Measurements from ENCODE around the gene SCN4B.

The SCN4B gene

GRCh38 chr11:118117790-118118601, 34.6 kb downstream of the SCN4B start:
- H3K27ac Mint-ChIP-seq, result no peak overlapping the region

GRCh38 chr11:118115048-118115447, 37.6 kb downstream of the SCN4B start:
- no peak overlapping the region for H3K27ac Mint-ChIP-seq
- H3K9me3 Mint-ChIP-seq, result no peaks in the 10 kb centered on the region
- no peak for DNase-seq (ENCODE audit: low spot score)
- peaks cover 7% of the 10 kb centered on the region for H3K27me3 Mint-ChIP-seq (ENCODE audit: low read depth)
- peaks cover 10% of the 10 kb centered on the region for H3K4me1 Mint-ChIP-seq (ENCODE audit: low read depth)
- no peak overlapping the region for H3K4me3 Mint-ChIP-seq
- H3K36me3 Mint-ChIP-seq (ENCODE audit: low read depth), result no peaks in the 10 kb centered on the region

More at GRCh38 chr11:118117790-118118601, 34.6 kb downstream of the SCN4B start:
- no peak for DNase-seq (ENCODE audit: low spot score)
- Mint-ChIP-seq H3K9me3 (no peaks in the 10 kb centered on the region), H3K4me1 (ENCODE audit: low read depth) (peaks cover 10% of the 10 kb centered on the region), H3K36me3 (ENCODE audit: low read depth) (no peaks in the 10 kb centered on the region), H3K4me3 (no peak overlapping the region), H3K27me3 (ENCODE audit: low read depth) (peaks cover 11% of the 10 kb centered on the region)

GRCh38 chr11:118114266-118114665, 38.4 kb downstream of the SCN4B start:
- H3K4me3 Mint-ChIP-seq, result no peak overlapping the region
- peaks cover 9% of the 10 kb centered on the region for H3K27me3 Mint-ChIP-seq (ENCODE audit: low read depth)
- DNase-seq (ENCODE audit: low spot score), result no peak
- H3K36me3 Mint-ChIP-seq (ENCODE audit: low read depth), result no peaks in the 10 kb centered on the region
- H3K9me3 Mint-ChIP-seq, result no peaks in the 10 kb centered on the region
- peaks cover 10% of the 10 kb centered on the region for H3K4me1 Mint-ChIP-seq (ENCODE audit: low read depth)
- H3K27ac Mint-ChIP-seq, result no peak overlapping the region

GRCh38 chr11:118112711-118113430, 39.8 kb downstream of the SCN4B start:
- H3K36me3 Mint-ChIP-seq (ENCODE audit: low read depth), result no peaks in the 10 kb centered on the region
- H3K4me3 Mint-ChIP-seq, result no peak overlapping the region
- H3K27ac Mint-ChIP-seq, result no peak overlapping the region
- H3K4me1 Mint-ChIP-seq (ENCODE audit: low read depth), result peaks cover 10% of the 10 kb centered on the region
- peaks cover 5% of the 10 kb centered on the region for H3K27me3 Mint-ChIP-seq (ENCODE audit: low read depth)
- H3K9me3 Mint-ChIP-seq, result no peaks in the 10 kb centered on the region
- DNase-seq (ENCODE audit: low spot score), result no peak

- DNase-seq (ENCODE audit: low spot score), result no peak
- Mint-ChIP-seq H3K27me3 (ENCODE audit: low read depth) (peaks cover 7% of the 10 kb centered on the region), H3K9me3 (no peaks in the 10 kb centered on the region), H3K36me3 (ENCODE audit: low read depth) (no peaks in the 10 kb centered on the region), H3K4me3 (no peak overlapping the region), H3K4me1 (ENCODE audit: low read depth) (peaks cover 6% of the 10 kb centered on the region), H3K27ac (no peak overlapping the region)
These were observed 40.9 kb downstream of the SCN4B start for GRCh38 chr11:118111744-118112035.

GRCh38 chr11:118111019-118111743, 41.4 kb downstream of the SCN4B start:
- Mint-ChIP-seq H3K4me1 (ENCODE audit: low read depth) (peaks cover 6% of the 10 kb centered on the region), H3K9me3 (no peaks in the 10 kb centered on the region), H3K27ac (no peak overlapping the region), H3K36me3 (ENCODE audit: low read depth) (no peaks in the 10 kb centered on the region), H3K4me3 (no peak overlapping the region), H3K27me3 (ENCODE audit: low read depth) (peaks cover 7% of the 10 kb centered on the region)
- no peak for DNase-seq (ENCODE audit: low spot score)

GRCh38 chr11:118109231-118109630, 43.4 kb downstream of the SCN4B start:
- Mint-ChIP-seq H3K4me3 (no peak overlapping the region), H3K36me3 (ENCODE audit: low read depth) (no peaks in the 10 kb centered on the region), H3K27ac (no peak overlapping the region), H3K9me3 (no peaks in the 10 kb centered on the region), H3K27me3 (ENCODE audit: low read depth) (peaks cover 7% of the 10 kb centered on the region), H3K4me1 (ENCODE audit: low read depth) (peaks cover under 1% of the 10 kb centered on the region)
- no peak for DNase-seq (ENCODE audit: low spot score)

GRCh38 chr11:118108513-118108912, 44.1 kb downstream of the SCN4B start:
- Mint-ChIP-seq H3K27ac (no peak overlapping the region), H3K9me3 (no peaks in the 10 kb centered on the region), H3K4me1 (ENCODE audit: low read depth) (no peaks in the 10 kb centered on the region), H3K36me3 (ENCODE audit: low read depth) (no peaks in the 10 kb centered on the region), H3K4me3 (no peak overlapping the region), H3K27me3 (ENCODE audit: low read depth) (peaks cover 7% of the 10 kb centered on the region)
- no peak for DNase-seq (ENCODE audit: low spot score)

- Mint-ChIP-seq H3K27ac (no peak overlapping the region), H3K36me3 (ENCODE audit: low read depth) (no peaks in the 10 kb centered on the region), H3K4me3 (no peak overlapping the region), H3K27me3 (ENCODE audit: low read depth) (peaks cover 7% of the 10 kb centered on the region), H3K9me3 (no peaks in the 10 kb centered on the region), H3K4me1 (ENCODE audit: low read depth) (no peaks in the 10 kb centered on the region)
- no peak for DNase-seq (ENCODE audit: low spot score)
These were observed 45.8 kb downstream of the SCN4B start for GRCh38 chr11:118106789-118107335.

GRCh38 chr11:118105657-118106305, 46.8 kb downstream of the SCN4B start:
- no peaks in the 10 kb centered on the region for H3K4me1 Mint-ChIP-seq (ENCODE audit: low read depth)
- no peaks in the 10 kb centered on the region for H3K9me3 Mint-ChIP-seq
- no peak overlapping the region for H3K27ac Mint-ChIP-seq
- H3K36me3 Mint-ChIP-seq (ENCODE audit: low read depth), result no peaks in the 10 kb centered on the region
- no peak for DNase-seq (ENCODE audit: low spot score)
- H3K27me3 Mint-ChIP-seq (ENCODE audit: low read depth), result peaks cover 7% of the 10 kb centered on the region
- no peak overlapping the region for H3K4me3 Mint-ChIP-seq

- no peak overlapping the region for H3K27ac Mint-ChIP-seq
- peaks cover 7% of the 10 kb centered on the region for H3K27me3 Mint-ChIP-seq (ENCODE audit: low read depth)
- H3K36me3 Mint-ChIP-seq (ENCODE audit: low read depth), result no peaks in the 10 kb centered on the region
- no peak for DNase-seq (ENCODE audit: low spot score)
- no peaks in the 10 kb centered on the region for H3K4me1 Mint-ChIP-seq (ENCODE audit: low read depth)
- H3K4me3 Mint-ChIP-seq, result no peak overlapping the region
- H3K9me3 Mint-ChIP-seq, result no peaks in the 10 kb centered on the region
These were observed 48.1 kb downstream of the SCN4B start for GRCh38 chr11:118104491-118104890.

GRCh38 chr11:118102721-118103261, 49.8 kb downstream of the SCN4B start:
- H3K27ac Mint-ChIP-seq, result no peak overlapping the region

GRCh38 chr11:118100691-118101232, 51.9 kb downstream of the SCN4B start:
- Mint-ChIP-seq H3K9me3 (no peaks in the 10 kb centered on the region), H3K36me3 (ENCODE audit: low read depth) (no peaks in the 10 kb centered on the region), H3K27me3 (ENCODE audit: low read depth) (peaks cover 13% of the 10 kb centered on the region), H3K4me3 (no peak overlapping the region), H3K4me1 (ENCODE audit: low read depth) (no peaks in the 10 kb centered on the region), H3K27ac (no peak overlapping the region)
- no peak for DNase-seq (ENCODE audit: low spot score)

More at GRCh38 chr11:118102721-118103261, 49.8 kb downstream of the SCN4B start:
- no peaks in the 10 kb centered on the region for H3K9me3 Mint-ChIP-seq
- peaks cover 8% of the 10 kb centered on the region for H3K27me3 Mint-ChIP-seq (ENCODE audit: low read depth)
- H3K36me3 Mint-ChIP-seq (ENCODE audit: low read depth), result no peaks in the 10 kb centered on the region
- H3K4me1 Mint-ChIP-seq (ENCODE audit: low read depth), result no peaks in the 10 kb centered on the region
- H3K4me3 Mint-ChIP-seq, result no peak overlapping the region
- no peak for DNase-seq (ENCODE audit: low spot score)
